HK-2 (cell line): ENCODE data around the gene SFMBT2.

ENCODE experiments used
- DNase-seq: peaks from one replicate; pipeline ENCODE4 v3.0.0-alpha.2; 2018; ENCODE audit not compliant: unreplicated experiment

SFMBT2 gene

GRCh38 chr10:7364474-7364873 is 46.4 kb downstream of the SFMBT2 start:
- no peak for DNase-seq

DNA sequence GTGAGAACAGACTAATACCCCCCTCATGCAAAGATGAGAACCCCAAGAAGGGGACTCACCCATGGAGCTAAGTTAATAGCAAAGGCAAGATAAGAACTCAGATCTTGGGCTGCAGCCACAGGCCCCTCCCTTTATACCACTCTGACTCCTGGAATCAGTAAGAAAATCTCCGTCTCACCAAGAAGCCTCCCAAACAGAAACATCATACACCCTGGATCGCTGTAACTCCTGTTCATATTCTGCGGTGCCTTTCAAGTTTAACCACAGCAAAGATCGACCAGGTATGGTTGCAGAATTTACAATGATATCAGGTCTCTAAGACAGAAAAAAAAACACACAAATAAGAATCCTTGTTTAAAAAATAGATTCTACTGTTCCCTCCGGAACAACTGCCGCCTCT is 47.1 kb downstream of the SFMBT2 start:
- no peak for DNase-seq

- no peak for DNase-seq
Measured at GRCh38 chr10:7362471-7362870, 48.4 kb downstream of the SFMBT2 start.

- DNase-seq = no peak
Measured at GRCh38 chr10:7361316-7361715, 49.5 kb downstream of the SFMBT2 start.

DNA sequence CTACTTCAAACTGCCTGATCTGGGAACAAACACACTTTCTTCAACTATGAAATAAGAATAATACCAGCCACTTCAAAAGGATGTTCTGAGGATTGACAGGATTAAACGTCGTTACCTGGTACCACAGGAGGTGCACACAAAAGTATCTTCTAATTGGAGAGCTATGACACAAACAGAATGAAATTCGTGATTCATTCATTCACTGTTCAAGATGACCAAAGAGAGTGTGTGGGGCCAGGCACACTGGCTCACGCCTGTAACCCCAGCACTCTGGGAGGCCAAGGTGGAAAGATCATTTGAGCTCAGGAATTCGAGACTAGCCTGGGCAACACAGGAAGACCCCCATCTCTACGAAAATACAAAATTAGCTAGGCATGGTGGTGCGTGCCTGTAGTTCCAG is 50.9 kb downstream of the SFMBT2 start:
- DNase-seq = no peak

DNA sequence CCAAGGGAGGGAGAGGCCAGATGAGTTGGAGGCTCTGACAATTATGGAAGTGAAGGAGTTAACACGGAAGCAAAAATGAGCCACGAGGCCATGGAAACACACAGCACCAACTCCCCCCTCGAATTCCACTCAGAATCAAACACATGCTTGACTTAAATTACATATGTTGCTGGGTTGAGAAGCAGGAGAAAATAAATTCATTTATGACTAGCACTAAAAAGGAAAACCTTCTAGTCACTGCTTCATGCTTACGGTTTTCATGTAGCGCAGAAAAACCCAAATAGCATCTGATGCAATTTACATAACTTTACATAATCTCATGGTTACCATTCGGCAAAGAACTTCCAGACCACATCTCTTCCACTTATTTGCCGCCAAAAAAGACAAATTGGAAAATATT is 51.5 kb downstream of the SFMBT2 start:
- DNase-seq = no peak

DNA sequence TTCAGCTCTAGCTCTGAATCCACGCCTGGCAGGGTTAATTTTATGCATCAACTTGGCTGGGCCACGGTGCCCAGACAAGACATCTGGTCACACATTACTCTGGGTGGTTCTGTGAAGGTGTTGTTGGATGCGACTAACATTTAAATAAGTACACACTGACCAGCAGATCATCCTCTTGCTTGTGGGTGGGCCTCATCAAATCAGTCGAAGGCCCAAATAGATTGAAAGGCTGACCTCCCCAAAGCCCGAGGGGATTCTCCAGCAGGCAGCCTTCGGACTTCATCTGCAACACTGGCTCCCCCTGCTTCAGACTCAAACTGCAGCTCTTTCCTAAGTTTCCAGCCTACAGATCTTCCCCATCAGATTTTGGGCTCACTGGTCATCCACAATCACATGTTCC is 53.6 kb downstream of the SFMBT2 start:
- no peak for DNase-seq

GRCh38 chr10:7354330-7355047 is 56.3 kb downstream of the SFMBT2 start:
- DNase-seq = no peak

- DNase-seq = no peak
Measured at GRCh38 chr10:7351894-7352293, 58.9 kb downstream of the SFMBT2 start.

DNA sequence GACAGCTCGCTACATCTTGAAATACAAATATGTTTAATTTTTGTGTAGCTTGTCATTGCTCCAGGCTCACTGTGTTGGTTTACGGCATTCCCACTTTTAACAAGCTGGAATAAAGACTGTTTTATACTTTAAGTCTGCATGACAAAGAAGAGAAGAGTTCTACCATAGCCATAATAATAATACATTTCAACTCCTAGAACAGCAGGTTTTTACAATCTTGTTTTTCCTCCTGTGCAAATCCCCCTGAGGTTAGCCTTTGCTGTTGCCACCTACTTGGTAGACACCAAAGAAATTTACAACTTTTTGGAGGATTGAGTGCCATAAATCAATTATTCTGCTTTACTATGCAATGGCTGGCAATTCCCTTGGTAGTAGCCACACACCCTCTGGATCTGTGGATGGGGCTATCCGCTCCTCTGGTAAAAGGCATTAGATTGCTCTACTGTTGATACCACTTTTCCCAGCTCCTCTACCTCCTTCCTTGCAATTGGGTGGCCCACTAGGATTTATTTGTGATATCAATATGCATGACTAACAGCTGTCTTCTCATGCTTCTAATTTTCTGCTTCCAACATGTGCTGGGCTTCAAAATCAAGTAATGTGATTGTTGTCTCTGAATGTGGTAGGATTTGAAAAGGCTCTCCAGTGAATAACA is 60.2 kb downstream of the SFMBT2 start:
- no peak for DNase-seq

GRCh38 chr10:7345717-7346116 is 65.1 kb downstream of the SFMBT2 start:
- no peak for DNase-seq

DNA sequence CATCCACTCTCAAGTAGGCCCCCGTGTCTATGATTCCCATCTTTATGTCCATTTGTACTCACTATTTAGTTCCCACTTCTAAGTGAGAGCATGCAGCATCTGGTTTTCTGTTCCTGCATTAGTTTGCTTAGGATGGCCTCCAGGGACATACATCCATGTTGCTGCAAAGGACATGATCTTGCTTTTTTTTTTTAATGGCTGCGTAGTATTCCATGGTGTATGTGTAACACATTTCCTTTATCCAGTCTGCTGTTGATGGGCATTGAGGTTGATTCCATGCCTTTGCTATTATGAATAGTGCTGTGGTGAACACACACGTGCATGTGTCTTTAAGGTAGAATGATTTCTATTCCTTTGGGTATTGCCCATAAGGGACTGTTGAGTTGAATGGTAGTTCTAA is 67.8 kb downstream of the SFMBT2 start:
- no peak for DNase-seq

GRCh38 chr10:7340179-7340874 is 70.5 kb downstream of the SFMBT2 start:
- no peak for DNase-seq

- no peak for DNase-seq
Measured at GRCh38 chr10:7339510-7339909, 71.3 kb downstream of the SFMBT2 start.

GRCh38 chr10:7338469-7338868 is 72.4 kb downstream of the SFMBT2 start:
- no peak for DNase-seq

- no peak for DNase-seq
Measured at GRCh38 chr10:7337431-7338171, 73.2 kb downstream of the SFMBT2 start.

GRCh38 chr10:7335977-7336376 is 74.9 kb downstream of the SFMBT2 start:
- no peak for DNase-seq

DNA sequence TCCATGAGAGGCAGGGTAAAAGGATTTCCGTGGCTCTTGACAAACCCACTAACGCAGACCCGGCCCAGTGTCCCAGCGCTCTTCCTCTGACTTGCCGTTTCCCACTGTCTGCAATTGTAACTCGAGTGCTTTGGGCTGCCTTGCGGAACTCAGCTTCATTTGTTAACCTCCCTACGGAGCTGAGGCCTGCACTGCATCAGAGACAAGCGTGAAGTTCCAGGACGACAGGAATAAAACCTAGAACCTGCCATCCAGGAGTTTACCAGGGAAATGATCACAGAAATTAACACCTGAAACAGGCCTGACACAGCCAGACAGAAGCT is 76.2 kb downstream of the SFMBT2 start:
- DNase-seq = no peak

- no peak for DNase-seq
Measured at GRCh38 chr10:7333961-7334641, 76.7 kb downstream of the SFMBT2 start.

GRCh38 chr10:7329219-7329618 is 81.6 kb downstream of the SFMBT2 start:
- no peak for DNase-seq

GRCh38 chr10:7327885-7328284 is 82.9 kb downstream of the SFMBT2 start:
- DNase-seq = no peak

DNA sequence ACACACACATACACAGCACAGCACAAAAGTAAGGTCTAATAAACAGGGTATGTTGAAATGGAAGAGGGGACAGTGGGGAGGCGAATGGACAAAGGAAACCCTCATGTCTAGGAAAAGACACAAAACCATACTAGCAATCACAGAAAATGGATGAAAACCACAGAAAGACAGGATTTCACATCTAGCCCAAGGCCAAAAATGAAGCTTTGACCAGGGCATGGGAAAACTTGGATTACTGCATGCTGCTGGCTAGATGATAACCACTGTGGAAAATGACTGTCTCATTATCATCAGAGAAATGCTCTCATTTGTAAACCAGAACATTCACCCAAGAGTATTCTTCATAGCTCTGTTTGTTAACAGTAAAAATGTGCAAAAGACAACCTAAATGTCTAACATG is 88.2 kb downstream of the SFMBT2 start:
- no peak for DNase-seq
